ENCODE measurements around the gene TRIM21.
A peak's percentile ranks its signal among the peaks of the same experiment; 100 is the strongest.
"Not testable (repeated sequence)": the region's sequence is repeated elsewhere in the genome, so short reads cannot be mapped to it uniquely, and the experiment has no call there.

Gene TRIM21

GRCh38 chr11:4393209-4393857 lies at the start of gene TRIM21:
TRIM21 (minus strand) TSS chr11:4393702; CDS start chr11:4390409, 3,293 bp downstream.
- peak; percentile 59 for DNase-seq (ENCODE audit: low read depth)

- DNase-seq (ENCODE audit: low read depth): no peak
Observed at GRCh38 chr11:4441515-4441914, 48.0 kb upstream of the TRIM21 start.

GRCh38 chr11:4436411-4436810 lies 42.9 kb upstream of the TRIM21 start:
- no peak for DNase-seq (ENCODE audit: low read depth)

GRCh38 chr11:4433856-4434255 lies 40.4 kb upstream of the TRIM21 start:
- no peak for DNase-seq (ENCODE audit: low read depth)

GRCh38 chr11:4430051-4430450 lies 36.5 kb upstream of the TRIM21 start:
- no peak for DNase-seq (ENCODE audit: low read depth)

GRCh38 chr11:4418403-4418802 lies 24.9 kb upstream of the TRIM21 start:
- no peak for DNase-seq (ENCODE audit: low read depth)

GRCh38 chr11:4416816-4417215 lies 23.3 kb upstream of the TRIM21 start:
- no peak for DNase-seq (ENCODE audit: low read depth)

- no peak for DNase-seq (ENCODE audit: low read depth)
Observed at GRCh38 chr11:4416306-4416705, 22.8 kb upstream of the TRIM21 start.

- not testable (repeated sequence) for DNase-seq (ENCODE audit: low read depth)
Observed at GRCh38 chr11:4406206-4406605, 12.7 kb upstream of the TRIM21 start.

GRCh38 chr11:4393858-4394223 lies 339 bp upstream of the TRIM21 start:
- no peak for DNase-seq (ENCODE audit: low read depth)

GRCh38 chr11:4388221-4388620 lies 5.3 kb downstream of the TRIM21 start:
- no peak for DNase-seq (ENCODE audit: low read depth)

- DNase-seq (ENCODE audit: low read depth): no peak
Observed at GRCh38 chr11:4385978-4386740, 7.3 kb downstream of the TRIM21 start.

- DNase-seq (ENCODE audit: low read depth): no peak
Observed at GRCh38 chr11:4381901-4382300, 11.6 kb downstream of the TRIM21 start.

GRCh38 chr11:4375431-4376140 lies 17.9 kb downstream of the TRIM21 start:
- DNase-seq (ENCODE audit: low read depth): no peak

- no peak for DNase-seq (ENCODE audit: low read depth)
Observed at GRCh38 chr11:4370166-4370565, 23.3 kb downstream of the TRIM21 start.

- DNase-seq (ENCODE audit: low read depth): no peak
Observed at GRCh38 chr11:4368286-4368685, 25.2 kb downstream of the TRIM21 start, which contains the start of gene OR52B4. OR52B4 (minus strand) TSS chr11:4368386; CDS start chr11:4368295, 91 bp downstream.

- DNase-seq (ENCODE audit: low read depth): not testable (repeated sequence)
Observed at GRCh38 chr11:4348142-4348541, 45.4 kb downstream of the TRIM21 start.

- DNase-seq (ENCODE audit: low read depth): not testable (repeated sequence)
Observed at GRCh38 chr11:4345366-4345765, 48.1 kb downstream of the TRIM21 start.

All from GM04503 (cell line).